Neural cell (in vitro differentiated cells): ENCODE data around the gene SAMD8. TPM values are rescaled to one million over a fixed set of nuclear protein-coding genes. Genes with fewer than 3 reads are reported as not detected.

ENCODE experiments used
- H2AFZ ChIP-seq: fragments of 200-600, 300-800 bp; sonication (generic), shearing (Covaris generic); 2 replicates; pipeline ENCODE4 v1.6.0; 2014; ENCODE audit warnings: low read depth, mild to moderate bottlenecking, antibody characterized with exemption, low read length, moderate library complexity
- H3F3A ChIP-seq: fragments of 200-600 bp; shearing (Covaris generic); 2 replicates; pipeline ENCODE4 v1.6.1; 2016; ENCODE audit warnings: mild to moderate bottlenecking, moderate library complexity, mixed read lengths, antibody characterized with exemption, low read length; ENCODE audit not compliant: insufficient read depth, poor library complexity, severe bottlenecking
- H3K27ac ChIP-seq: fragments of 200-600, 300-800 bp; sonication (generic), shearing (Covaris generic); 2 replicates; pipeline ENCODE4 v1.5.1; 2014; ENCODE audit warnings: mild to moderate bottlenecking, low read length, moderate library complexity
- H3K27me3 ChIP-seq: fragments of 300-800, 200-600 bp; sonication (generic), shearing (Covaris generic); 2 replicates; pipeline ENCODE4 v1.6.0; 2014; ENCODE audit warnings: mild to moderate bottlenecking, low read depth, low read length, moderate library complexity; ENCODE audit not compliant: insufficient read depth
- H3K36me3 ChIP-seq: fragments of 300-800, 200-600 bp; sonication (generic), shearing (Covaris generic); 2 replicates; pipeline ENCODE4 v1.5.1; 2014; ENCODE audit warnings: mild to moderate bottlenecking, antibody characterized with exemption, low read length, moderate library complexity; ENCODE audit not compliant: insufficient read depth
- H3K4me2 ChIP-seq: fragments of 300-800, 200-600 bp; sonication (generic), shearing (Covaris generic); 2 replicates; pipeline ENCODE4 v1.6.0; 2014; ENCODE audit warnings: mild to moderate bottlenecking, low read length
- H3K4me3 ChIP-seq: fragments of 300-800, 200-600 bp; sonication (generic), shearing (Covaris generic); 2 replicates; pipeline ENCODE4 v1.5.1; 2014; ENCODE audit warnings: mild to moderate bottlenecking, low read length, moderate library complexity
- H3K79me2 ChIP-seq: fragments of 200-600 bp; shearing (Covaris generic); replicated peaks from 2 replicates; pipeline ENCODE4 v1.6.0; 2014; ENCODE audit warnings: mild to moderate bottlenecking, low read length, moderate library complexity; ENCODE audit not compliant: insufficient read depth
- H3K9ac ChIP-seq: fragments of 300-800, 200-600 bp; sonication (generic), shearing (Covaris generic); 2 replicates; pipeline ENCODE4 v1.6.1; 2016; ENCODE audit warnings: mild to moderate bottlenecking, low read length, mixed read lengths
- H3K9me2 ChIP-seq: fragments of 200-600 bp; shearing (Covaris generic); 2 replicates; pipeline ENCODE4 v1.6.1; 2016; ENCODE audit warnings: mild to moderate bottlenecking, low read length, mixed read lengths; ENCODE audit not compliant: insufficient read depth
- H3K9me3 ChIP-seq: fragments of 200-600, 300-800 bp; sonication (generic), shearing (Covaris generic); 2 replicates; pipeline ENCODE4 v1.6.1; 2016; ENCODE audit warnings: mild to moderate bottlenecking, mixed run types, low read length, moderate library complexity, mixed read lengths
- H4K20me1 ChIP-seq: fragments of 200-600 bp; shearing (Covaris generic); 2 replicates; pipeline ENCODE4 v1.6.1; 2016; ENCODE audit warnings: mild to moderate bottlenecking, mixed run types; ENCODE audit not compliant: insufficient read depth
- EP300 ChIP-seq: fragments of 450-650 bp; conservative IDR thresholded peaks from 2 replicates; pipeline ENCODE4 v1.6.1; 2014; ENCODE audit warnings: antibody characterized with exemption, mild to moderate bottlenecking, moderate library complexity; ENCODE audit not compliant: poor library complexity, severe bottlenecking
- EZH2 ChIP-seq: fragments of 200-600, 300-800 bp; shearing (Covaris generic), sonication (generic); IDR thresholded peaks from 2 replicates; pipeline ENCODE4 v1.6.1; 2014; ENCODE audit warnings: antibody characterized with exemption, low read length, borderline replicate concordance, mild to moderate bottlenecking; ENCODE audit not compliant: insufficient read depth, poor library complexity, severe bottlenecking
- MXI1 ChIP-seq: fragments of 450-650 bp; conservative IDR thresholded peaks from 2 replicates; pipeline ENCODE4 v1.6.1; 2014; ENCODE audit warnings: antibody characterized with exemption, mild to moderate bottlenecking; ENCODE audit not compliant: poor library complexity, severe bottlenecking
- POLR2AphosphoS5 ChIP-seq: IDR thresholded peaks from 2 replicates; pipeline ENCODE4 v1.6.1; 2012
- RAD21 ChIP-seq: fragments of 450-650 bp; conservative IDR thresholded peaks from 2 replicates; pipeline ENCODE4 v1.6.1; 2014; ENCODE audit warnings: antibody characterized with exemption, mild to moderate bottlenecking, moderate library complexity
- polyA plus RNA-seq: library from polyadenylated mRNA; depleted of rRNA; stranded (reverse); fragments of >200 nt; gene quantifications from 2 replicates; pipeline ENCODE4 v1.2.3, GENCODE V29; 2014
- TF ChIP-seq, protein P1 (sequence below): fragments of 450-650 bp; IDR thresholded peaks from 2 replicates; pipeline ENCODE4 v1.5.1; 2014; ENCODE audit warnings: antibody characterized with exemption, mild to moderate bottlenecking, moderate library complexity; ENCODE audit not compliant: poor library complexity, severe bottlenecking
- TF ChIP-seq, protein P2 (sequence below): IDR thresholded peaks from 2 replicates; pipeline ENCODE4 v1.6.1; 2012; ENCODE audit warnings: borderline replicate concordance

The SAMD8 gene
- polyA plus RNA-seq, 1 donor from 2014 or later, result 32.9 TPM

DNA sequence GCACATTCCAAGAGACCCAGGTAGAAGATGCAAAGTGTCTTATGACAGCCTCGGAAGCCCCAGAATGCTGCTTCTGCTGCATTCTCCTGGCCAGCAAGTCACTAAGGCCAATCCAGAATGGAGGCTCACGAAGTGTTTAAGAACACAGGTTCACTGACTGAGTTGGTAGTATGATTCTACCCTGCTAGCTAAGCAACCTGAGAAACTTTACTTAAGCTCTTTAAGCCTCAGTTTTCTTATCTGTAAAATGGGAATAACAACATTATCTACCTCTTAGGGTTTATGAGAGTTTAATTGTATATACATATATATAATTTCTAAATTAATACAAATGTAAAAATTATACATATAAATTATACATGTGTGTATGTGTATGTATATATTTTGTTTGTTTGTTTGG is 22.8 kb upstream of the SAMD8 start:
- Histone ChIP-seq H3K27ac (no peak overlapping the region), H3K9me2 (no peaks in the 10 kb centered on the region), H3F3A (no peaks in the 10 kb centered on the region), H3K27me3 (no peaks in the 10 kb centered on the region), H3K9me3 (no peaks in the 10 kb centered on the region), H4K20me1 (no peaks in the 10 kb centered on the region), H3K79me2 (no peaks in the 10 kb centered on the region), H2AFZ (no peak overlapping the region), H3K9ac (no peak overlapping the region), H3K36me3 (no peaks in the 10 kb centered on the region), H3K4me2 (no peak overlapping the region), H3K4me3 (no peak overlapping the region)
- no peak for TF ChIP-seq MXI1
- TF ChIP-seq, protein P1, sequence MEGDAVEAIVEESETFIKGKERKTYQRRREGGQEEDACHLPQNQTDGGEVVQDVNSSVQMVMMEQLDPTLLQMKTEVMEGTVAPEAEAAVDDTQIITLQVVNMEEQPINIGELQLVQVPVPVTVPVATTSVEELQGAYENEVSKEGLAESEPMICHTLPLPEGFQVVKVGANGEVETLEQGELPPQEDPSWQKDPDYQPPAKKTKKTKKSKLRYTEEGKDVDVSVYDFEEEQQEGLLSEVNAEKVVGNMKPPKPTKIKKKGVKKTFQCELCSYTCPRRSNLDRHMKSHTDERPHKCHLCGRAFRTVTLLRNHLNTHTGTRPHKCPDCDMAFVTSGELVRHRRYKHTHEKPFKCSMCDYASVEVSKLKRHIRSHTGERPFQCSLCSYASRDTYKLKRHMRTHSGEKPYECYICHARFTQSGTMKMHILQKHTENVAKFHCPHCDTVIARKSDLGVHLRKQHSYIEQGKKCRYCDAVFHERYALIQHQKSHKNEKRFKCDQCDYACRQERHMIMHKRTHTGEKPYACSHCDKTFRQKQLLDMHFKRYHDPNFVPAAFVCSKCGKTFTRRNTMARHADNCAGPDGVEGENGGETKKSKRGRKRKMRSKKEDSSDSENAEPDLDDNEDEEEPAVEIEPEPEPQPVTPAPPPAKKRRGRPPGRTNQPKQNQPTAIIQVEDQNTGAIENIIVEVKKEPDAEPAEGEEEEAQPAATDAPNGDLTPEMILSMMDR, result no peak

DNA sequence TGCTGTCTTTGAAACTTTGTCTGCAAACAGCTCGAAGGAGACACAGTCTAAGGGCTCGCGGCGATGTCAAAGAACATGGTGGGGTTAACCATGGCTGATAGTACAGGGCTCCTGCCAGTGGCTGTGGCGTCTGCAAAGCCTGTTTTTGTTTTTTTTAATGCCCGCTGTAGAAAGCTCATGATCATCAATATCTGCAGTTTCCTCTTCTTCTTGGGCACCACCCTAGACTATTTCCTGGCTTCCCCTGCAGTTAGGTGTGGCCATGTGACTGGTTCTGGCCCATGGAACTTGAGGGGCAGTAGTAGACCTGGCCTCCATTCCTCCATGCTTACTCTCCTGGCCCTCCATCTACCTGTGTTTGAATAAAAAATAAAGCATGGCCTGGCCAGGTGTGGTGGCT is 21.8 kb upstream of the SAMD8 start:
- H3K9me2 ChIP-seq, result no peaks in the 10 kb centered on the region
- H3F3A ChIP-seq, result no peaks in the 10 kb centered on the region
- TF ChIP-seq POLR2AphosphoS5 (no peak), RAD21 (no peak), EP300 (no peak), EZH2 (no peak)
- TF ChIP-seq, protein P2, sequence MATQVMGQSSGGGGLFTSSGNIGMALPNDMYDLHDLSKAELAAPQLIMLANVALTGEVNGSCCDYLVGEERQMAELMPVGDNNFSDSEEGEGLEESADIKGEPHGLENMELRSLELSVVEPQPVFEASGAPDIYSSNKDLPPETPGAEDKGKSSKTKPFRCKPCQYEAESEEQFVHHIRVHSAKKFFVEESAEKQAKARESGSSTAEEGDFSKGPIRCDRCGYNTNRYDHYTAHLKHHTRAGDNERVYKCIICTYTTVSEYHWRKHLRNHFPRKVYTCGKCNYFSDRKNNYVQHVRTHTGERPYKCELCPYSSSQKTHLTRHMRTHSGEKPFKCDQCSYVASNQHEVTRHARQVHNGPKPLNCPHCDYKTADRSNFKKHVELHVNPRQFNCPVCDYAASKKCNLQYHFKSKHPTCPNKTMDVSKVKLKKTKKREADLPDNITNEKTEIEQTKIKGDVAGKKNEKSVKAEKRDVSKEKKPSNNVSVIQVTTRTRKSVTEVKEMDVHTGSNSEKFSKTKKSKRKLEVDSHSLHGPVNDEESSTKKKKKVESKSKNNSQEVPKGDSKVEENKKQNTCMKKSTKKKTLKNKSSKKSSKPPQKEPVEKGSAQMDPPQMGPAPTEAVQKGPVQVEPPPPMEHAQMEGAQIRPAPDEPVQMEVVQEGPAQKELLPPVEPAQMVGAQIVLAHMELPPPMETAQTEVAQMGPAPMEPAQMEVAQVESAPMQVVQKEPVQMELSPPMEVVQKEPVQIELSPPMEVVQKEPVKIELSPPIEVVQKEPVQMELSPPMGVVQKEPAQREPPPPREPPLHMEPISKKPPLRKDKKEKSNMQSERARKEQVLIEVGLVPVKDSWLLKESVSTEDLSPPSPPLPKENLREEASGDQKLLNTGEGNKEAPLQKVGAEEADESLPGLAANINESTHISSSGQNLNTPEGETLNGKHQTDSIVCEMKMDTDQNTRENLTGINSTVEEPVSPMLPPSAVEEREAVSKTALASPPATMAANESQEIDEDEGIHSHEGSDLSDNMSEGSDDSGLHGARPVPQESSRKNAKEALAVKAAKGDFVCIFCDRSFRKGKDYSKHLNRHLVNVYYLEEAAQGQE, result no peak
- TF ChIP-seq, protein P1, result no peak
- H2AFZ ChIP-seq, result no peak overlapping the region
- H3K27ac ChIP-seq, result no peak overlapping the region
- no peaks in the 10 kb centered on the region for H3K36me3 ChIP-seq
- no peak overlapping the region for H3K4me2 ChIP-seq
- no peaks in the 10 kb centered on the region for H4K20me1 ChIP-seq
- H3K9ac ChIP-seq, result no peak overlapping the region
- no peaks in the 10 kb centered on the region for H3K9me3 ChIP-seq
- no peaks in the 10 kb centered on the region for H3K79me2 ChIP-seq
- H3K27me3 ChIP-seq, result no peaks in the 10 kb centered on the region
- H3K4me3 ChIP-seq, result no peak overlapping the region
